ENCODE data around the gene GRIN2A.

The GRIN2A gene

DNA sequence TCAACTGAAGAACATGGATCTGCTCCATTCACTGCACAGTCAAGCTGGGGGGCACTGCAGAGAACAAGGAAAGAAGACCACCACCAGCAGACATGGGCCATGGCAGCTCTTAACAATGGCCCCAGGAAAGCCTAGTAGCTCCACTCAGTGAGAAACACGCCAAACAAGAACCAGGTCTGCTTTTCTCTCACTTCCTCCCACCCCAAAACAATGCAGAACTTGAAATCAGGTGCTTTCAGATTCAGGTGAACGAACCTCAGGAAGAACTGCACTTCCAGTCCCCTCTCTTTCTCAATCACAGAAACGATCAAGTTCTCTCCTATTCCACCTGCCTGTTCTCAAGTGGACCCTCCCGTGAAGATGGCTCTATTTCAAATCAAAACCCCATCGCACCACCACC lies 155.6 kb downstream of the GRIN2A start:
- DNase-seq: no peak

DNA sequence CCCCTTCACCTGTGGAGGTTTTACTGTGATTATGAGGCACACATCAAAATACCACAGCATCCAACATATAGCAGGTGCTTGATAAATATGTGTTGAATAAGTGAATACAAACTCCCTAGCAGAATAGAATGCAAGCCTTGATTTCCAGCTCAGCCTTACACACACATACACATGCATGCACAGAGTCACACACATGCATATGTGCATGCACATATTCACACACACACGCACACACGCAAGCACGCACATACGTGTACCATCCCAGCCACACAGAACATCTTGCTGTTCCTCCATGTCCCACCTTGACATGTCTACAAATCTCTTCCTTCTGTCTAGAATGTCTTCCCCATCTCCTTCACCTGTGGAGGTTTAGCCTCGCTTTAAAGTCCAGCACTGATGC lies 160.1 kb downstream of the GRIN2A start:
- DNase-seq: no peak

DNA sequence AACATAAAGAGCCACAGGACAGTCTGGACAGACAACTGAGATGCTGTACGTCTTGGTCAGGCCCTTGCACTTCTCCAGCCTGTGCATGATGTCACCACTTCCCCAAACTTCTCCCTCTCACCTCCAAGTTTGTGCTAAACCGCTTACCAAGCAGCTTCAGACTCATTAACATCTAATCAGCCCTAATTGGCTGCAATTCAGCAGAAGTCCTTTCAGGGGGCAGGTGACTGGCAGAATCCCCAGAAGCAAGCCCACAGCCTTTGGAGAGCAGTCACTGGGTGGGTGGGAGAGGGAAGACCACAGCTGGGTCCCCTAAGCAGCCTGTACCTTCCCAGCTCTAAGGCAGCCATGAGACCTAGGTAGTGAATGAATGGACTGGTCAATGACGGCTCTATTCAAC lies 161.4 kb downstream of the GRIN2A start:
- DNase-seq: no peak

DNA sequence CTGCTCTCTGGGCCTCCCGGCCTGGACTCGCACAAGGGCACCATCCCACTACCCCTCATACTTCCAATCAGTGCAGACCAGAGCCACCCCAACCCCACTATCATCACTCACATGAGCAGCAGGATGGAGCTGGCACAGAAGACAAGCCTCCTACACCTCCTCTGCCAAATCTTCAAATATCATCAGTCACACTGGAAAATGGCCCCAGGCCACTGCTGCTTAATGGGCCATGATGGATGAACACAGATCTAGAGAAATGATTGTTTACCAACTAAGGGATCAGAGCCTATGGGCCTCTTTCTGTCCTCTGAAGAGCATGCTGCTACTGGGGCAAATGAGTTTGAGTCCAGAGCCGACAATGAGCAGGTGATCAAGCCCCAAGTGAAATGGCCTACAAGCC lies 165.5 kb downstream of the GRIN2A start:
- DNase-seq: no peak

DNA sequence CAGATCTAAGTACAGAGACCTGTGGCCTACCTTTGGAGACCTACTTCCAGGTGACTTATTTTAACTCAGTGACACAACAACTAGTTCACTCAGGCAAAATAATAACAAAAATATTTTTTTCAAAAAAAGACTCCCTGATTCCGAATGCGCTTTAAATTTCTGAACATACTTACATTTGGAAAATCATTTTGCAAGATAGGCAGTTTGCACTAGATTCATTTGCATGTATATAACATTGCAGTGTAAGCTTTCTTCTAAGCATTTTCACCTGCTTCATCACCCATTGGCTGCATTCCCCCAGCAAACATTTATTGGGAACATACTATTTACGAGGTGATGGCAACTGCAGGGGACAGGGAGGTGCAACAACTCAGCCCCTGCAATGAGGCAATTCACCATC lies 166.8 kb downstream of the GRIN2A start:
- DNase-seq: no peak

DNA sequence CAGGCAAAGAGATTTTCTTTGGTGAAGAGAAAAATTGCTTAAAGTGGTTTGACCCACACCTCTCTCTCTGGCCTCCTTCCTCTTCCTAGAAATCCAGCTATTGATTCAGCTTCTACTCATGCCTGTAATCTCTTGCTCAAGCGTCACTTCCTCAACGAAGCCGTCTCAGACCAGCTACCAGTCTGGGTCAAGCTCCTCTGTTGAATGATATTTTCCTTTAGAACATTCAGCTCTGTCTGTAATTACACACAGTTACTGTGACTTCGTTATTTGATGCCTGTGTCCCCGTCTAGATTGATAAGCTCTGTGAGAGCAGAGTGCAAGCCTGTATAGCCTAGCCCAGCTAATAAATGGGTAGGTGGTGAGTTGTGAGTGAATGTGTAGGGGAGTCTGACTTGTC lies 168.5 kb downstream of the GRIN2A start:
- DNase-seq: no peak

DNA sequence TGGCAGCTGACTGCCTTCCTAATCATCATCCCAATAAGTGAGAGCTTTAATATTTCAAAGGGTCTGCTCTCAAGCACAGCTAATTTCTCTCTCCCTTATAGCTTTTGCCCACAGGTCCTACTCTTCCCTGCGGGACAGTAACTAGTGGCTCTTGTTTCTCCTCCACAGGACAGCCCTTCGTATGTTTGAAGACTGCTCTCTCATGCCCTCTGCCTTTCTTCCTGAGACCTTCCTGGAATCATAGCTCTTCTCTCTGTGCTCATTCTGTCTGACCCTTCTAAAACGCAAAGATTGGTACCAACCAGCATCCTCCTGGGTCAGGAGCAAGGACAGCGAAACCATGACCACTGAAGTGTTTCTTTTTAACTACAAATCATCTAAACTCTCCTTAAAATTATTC lies 168.9 kb downstream of the GRIN2A start:
- no peak for DNase-seq

DNA sequence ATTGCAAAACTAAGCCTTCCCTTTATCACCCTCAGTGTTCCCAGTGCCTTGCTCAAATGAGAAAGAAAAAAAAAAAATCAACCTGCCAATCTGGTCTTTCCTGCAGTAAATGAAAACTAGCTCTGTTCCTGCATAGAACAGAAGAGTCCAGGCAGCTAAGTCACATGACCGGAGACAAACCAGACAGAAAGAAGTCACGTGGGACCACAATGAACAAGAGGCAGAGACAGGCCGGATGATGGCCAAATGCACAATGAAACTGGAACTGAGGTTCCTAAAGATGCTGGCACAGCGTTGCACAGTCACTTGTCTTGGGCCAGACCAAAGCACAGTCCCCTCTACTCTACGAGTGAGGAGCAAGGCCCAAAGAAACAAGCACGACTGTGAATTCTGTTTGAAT lies 172.5 kb downstream of the GRIN2A start:
- DNase-seq: no peak

DNA sequence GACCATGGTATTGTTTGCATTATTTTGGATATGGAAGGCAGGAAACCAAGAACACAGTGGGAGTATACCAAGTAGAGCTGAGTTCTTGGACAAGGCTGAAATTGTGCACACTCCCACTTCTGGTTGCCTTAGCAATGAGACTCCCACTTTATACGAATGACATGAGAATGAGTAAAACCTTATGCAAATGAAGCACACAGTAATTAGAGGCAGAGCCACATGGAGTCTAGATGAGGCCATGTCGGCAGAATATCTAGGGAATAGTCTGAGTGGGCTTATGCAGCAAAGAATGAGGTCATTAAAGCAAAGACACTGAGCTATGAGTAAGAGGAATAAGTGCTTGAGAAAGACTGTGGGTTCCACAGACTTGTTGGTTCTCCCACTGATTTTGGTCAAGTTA lies 178.7 kb downstream of the GRIN2A start:
- DNase-seq: no peak

DNA sequence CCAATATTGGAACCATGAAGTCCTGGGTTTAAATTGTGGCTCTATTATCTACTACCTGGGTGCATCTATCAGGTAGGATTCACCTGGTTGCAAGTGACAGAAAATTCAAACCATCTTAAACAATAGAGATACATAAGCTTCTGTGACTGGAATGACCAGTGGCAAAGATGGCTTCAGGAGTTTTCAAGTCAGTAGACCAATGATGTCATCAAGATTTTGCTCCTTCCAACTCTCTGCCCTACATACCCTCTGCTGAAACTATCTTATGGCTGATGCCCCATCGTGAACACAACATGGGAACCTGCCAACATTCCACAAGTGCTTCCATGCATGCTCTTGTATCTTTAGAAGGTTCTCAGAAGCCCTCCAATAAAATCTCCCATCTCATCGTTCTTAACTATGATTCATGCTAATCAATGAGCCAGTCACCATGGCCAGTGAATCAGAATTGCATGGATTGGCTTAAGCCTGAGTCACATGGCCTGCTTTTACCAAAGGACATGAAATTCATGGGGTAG lies 180.9 kb downstream of the GRIN2A start:
- no peak for DNase-seq

DNA sequence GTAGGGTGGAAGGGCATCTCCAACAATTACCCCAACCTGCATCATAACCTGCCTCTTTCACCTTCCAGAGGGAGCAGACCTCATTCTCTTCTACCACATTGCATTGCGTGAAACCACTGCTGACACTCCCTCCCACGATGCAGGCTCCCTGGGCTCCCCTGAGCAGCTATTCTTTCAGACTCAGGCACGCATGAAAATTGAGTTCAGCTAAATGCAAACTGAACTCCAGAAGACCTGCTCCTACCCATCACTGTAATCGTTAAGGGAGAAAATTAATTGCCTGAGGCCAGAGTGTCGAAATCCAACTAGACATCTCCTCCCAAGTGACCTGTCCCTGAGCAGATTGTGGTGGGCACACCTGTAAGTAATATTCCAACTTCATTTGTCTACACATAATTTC lies 186.0 kb downstream of the GRIN2A start:
- no peak for DNase-seq

DNA sequence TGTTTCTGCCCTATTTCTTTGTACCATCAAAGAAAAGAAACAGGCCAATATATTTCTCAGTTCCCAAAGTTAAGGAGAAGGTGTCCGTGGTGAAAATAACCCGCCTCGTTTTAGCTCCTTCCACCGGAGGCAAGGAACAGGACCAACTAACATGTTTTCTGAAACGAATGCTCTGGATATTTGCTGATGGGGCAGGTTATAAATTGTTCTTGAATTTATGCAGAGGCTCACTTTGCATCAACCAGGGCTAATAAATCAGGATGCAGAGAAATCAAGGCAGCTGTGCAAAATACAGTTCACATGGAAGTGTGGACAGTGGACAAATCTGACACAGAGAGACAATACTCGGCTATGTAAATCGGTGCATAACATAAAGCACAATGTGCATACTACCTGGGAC lies 189.8 kb downstream of the GRIN2A start:
- DNase-seq: no peak

DNA sequence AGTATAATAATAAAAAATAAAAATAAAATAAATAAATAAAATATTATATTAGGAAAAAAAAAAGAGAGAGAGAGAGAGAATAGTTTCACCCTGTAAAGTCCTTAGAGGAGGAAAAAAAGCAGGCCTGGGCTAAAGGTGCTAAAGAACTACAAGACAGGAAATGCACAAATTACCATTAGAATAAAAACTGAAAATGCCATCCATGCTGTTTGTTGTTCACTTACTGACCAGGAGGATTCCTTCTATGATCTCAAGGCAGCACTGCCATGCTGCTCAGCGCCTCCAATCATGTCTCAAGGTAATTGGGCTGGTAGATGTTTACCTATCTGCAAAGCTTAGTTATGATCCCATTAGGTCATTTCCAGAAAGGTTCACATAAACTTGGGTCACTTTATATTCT lies 201.2 kb downstream of the GRIN2A start:
- no peak for DNase-seq

DNA sequence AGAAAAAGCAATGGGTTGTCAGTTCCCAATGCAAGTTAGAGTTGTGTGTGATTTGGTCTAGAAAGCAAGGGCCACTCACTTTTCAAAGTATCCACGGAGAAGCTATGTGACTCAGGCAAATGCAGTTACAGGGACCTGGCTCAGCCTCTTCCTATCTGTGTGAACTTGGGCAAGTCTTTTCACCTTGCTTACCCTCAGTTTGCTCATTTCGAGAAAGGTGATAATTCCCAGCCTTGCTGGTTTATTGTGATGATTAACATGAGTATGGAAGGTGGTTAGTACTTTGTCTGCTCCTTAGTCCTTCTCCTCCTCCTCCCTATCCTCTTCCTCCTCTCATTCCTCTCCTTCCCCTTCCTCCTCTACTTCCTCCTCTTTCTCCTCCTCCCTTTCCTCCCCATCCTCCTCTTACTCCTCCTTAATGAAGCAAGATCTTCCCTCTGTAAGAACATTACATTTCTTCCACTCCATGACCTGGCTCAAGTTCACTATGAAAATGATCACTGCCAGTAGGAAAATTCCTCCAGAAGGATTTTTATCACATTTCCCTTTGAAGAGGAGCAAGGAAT lies 204.0 kb downstream of the GRIN2A start:
- DNase-seq: no peak

DNA sequence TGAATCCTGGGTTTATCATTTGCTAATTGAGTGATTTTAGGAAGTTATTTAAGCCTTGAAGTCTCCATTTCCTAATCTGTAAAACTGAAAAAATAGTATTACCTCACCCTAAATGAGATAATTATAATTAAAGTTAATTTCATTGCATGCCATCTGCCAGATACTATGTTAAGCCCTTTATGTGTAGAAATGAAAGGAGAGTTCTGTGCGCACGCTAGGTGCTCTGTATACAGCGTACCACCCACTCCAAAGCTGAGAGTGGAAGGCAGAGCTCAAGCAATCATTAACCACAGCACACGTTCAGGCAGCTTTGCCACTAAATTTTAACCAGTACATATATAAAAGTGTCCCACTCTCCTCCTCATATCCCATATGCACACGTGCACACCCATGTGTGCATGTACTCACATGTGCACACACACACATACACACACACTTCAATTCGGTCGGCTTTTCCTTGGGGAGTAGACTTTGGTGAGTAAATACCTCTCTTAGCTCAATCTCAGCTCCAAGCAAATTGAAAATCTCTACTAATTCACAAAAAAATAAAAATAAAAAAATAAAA lies 204.8 kb downstream of the GRIN2A start:
- no peak for DNase-seq

DNA sequence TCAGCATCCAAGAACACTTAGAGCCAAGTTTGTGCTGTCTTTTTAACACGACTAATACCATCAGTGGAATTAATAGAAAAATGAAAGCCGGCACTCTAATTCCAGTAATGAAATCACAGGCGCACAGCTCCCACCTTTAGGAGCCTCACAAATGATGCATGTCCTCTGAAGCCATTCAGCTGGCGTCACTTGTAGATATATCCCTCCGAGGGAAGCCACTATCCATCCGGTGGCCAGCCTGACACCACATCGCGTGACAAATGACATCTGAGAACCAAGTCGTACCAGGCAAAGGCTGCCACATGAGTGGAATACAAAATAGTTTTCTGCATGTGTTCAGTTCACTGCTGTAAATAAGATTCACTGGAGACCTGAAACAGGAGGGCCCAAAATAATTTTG lies 205.6 kb downstream of the GRIN2A start:
- DNase-seq: no peak

DNA sequence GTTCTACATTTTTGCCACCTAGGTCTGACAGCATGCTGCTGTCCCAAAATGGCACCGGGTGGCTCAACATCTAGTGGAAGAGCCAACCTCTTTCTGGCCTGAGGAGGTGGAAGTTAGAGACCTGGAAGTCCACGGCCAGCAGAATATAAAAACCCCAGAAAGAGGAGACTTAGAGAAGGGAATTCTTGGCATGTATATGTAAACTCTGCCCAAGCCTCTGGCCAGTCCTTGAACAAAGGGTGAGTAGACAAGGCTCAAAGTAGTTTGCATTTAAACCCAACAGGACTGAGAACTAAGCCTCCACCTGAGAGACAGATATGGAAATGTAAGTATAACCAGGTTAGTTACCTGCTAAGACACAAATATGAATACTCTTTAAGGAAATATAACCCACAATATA lies 210.3 kb downstream of the GRIN2A start:
- DNase-seq: no peak

DNA sequence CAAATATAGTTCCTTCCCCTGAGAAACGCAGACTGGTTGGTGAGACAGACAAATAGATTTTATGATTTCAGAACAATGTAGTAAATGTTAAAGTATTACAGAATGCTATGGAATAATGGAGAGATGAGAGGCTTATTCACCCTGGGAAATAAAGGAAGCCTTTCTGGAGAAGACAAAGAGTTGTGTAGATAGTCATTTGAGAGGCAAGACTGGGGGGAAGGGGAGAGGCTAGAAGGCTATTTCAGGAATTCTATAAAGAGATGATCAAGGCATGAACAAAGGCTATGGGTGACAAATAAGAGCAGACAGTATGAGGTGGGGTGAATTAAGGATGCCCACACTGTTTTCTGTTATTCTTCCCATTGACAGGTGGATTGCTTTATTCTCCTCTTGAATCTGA lies 211.4 kb downstream of the GRIN2A start:
- DNase-seq: no peak

DNA sequence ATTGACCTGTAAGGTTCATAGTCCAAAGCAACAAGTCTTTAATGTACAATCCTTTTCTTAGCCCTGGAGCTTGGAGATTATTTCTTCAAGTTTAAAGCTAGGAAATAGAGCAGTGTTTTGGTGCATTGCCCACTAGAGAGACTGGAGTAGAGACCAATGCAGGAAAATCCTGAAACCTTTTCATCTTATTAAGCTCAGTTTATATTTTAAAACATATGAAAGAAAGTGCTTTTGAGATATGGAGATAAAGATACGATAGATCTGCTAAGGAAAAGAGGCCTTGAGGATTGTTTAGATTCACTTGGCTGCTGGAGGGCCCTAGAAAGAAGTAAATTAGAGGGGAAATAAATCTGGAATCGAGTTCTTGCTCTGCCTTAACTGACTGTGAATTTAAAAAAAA lies 212.0 kb downstream of the GRIN2A start:
- no peak for DNase-seq

DNA sequence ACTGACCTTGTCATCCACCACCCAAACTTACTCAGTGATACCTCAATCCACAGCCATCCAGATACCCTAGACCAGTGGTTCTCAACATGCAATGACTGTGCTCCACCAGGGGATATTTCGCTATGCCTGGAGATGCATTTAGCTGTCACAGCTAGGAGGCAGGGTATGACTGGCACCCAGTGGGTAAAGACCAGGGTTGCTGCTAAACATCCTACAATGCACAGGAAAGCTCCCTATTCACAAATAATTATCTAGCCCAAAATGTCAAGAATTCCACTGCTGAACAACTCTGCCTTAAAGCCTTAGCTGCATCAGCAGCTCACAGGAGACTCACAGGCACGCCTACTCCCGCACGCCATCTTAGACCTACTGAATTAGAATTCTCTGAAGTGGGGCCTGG lies 212.6 kb downstream of the GRIN2A start:
- DNase-seq: no peak

DNA sequence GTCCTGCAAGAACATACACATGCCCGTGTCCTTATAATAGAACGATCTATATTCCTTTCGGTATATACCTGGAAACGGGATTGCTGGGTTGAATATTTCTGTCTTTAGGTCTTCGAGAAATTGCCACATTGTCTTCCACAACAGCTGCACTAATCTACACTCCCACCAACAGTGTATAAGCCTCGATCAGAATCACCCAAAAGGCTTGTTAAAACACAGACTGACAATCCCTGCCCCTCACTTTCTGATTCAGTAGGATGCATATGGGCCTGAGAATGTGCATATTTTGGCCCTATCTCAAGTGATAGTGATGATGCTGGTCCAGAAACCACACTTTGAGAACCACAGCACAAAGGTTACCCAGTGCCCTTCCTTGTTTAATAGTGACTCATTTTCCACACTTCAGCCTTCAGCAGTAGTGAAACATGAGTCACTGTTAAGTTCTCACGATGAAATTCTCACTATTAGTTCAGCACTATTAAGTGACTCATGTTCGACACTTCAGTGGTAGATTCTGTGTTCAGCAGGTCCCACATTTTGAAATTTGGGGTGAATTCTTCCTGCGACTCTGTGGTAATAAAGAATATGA lies 215.6 kb downstream of the GRIN2A start:
- DNase-seq: no peak

DNA sequence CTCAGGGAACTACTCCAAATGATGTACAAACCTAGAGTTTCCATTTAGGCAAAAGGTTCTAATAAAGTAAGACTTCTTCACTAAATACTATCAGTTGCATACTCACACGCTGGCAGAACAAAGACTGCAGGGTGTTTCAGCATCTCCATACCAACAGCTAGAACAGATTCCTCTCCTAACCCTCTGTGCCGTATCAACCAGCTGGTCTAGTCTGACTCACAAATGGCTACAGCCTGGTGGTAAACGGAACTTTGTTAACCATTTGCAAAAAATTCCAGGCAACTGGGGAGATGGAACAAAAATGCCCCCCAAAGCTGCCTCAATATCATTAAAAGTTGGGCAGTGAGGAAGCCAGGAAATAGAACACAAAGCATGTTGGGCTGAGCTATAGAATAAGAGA lies 217.1 kb downstream of the GRIN2A start:
- no peak for DNase-seq

DNA sequence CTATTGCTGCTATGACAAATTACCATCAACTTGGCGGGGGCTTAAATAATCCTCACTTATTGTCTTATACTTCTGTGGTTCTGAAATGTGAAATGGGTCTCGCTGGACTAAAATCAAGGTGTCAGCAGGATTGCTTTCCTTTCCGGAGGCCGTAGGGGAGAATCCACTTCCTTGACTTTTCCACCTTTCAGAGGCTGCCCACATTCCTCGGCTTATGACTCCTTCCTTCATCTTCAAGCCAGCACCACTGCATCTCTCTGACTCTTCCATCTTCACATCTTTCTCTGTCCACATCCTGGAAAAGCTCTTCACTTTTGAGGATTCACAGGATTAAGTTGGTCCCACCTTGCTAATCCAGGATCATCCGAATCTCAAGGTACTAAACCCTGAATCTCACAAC lies 217.8 kb downstream of the GRIN2A start:
- no peak for DNase-seq

DNA sequence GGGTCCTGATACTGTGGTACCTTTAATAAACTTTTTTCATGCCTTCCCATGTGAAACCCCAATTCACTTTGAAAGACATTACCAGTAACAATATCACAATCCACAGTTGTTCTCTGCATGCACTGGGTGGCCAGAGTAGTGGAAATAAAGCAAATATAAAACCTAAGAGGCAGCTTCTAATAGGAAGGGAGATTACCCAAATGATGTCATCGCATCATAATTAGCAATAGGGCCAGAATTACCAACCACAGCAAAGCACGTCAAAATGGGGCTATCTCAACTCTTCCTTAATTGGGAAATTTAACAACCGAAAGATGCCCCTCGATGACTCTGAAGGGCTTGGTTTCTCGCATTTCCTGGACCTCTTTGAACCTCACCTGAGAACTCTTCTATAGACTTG lies 224.8 kb downstream of the GRIN2A start:
- DNase-seq: no peak

DNA sequence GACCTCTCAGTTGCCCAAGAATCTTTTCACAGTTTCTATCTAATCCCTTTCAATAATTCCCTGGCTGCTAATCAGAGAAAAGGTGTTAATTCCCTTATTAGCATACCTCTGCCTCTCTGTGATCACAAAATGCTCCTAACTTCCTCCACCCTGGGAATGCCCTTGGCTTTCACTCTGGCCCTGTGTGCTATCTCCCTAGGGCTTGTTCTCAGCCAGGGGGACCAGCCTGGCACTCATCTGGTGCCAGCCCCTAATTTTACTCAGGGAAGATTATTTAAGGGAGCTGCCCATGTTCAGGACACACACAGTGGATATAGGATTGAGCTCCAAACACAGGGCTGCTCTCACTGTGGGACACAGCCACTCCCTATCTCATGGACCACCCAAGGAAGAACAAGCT lies 225.2 kb downstream of the GRIN2A start:
- DNase-seq: no peak
